Loucy (cell line): ENCODE results near the gene SLC17A9.

ENCODE experiments used
- EZH2phosphoT487 ChIP-seq: fragments of 200-600 bp; IDR thresholded peaks from 2 replicates; pipeline ENCODE4 v1.6.1; 2018; ENCODE audit warnings: antibody characterized with exemption, mild to moderate bottlenecking, moderate library complexity, borderline replicate concordance
- TF ChIP-seq, protein P1 (sequence below): fragments of 200-600 bp; sonication (generic); conservative IDR thresholded peaks from 2 replicates; pipeline ENCODE4 v1.5.1; 2014; ENCODE audit warnings: mild to moderate bottlenecking, antibody characterized with exemption, low read length

- TF ChIP-seq, protein P1, sequence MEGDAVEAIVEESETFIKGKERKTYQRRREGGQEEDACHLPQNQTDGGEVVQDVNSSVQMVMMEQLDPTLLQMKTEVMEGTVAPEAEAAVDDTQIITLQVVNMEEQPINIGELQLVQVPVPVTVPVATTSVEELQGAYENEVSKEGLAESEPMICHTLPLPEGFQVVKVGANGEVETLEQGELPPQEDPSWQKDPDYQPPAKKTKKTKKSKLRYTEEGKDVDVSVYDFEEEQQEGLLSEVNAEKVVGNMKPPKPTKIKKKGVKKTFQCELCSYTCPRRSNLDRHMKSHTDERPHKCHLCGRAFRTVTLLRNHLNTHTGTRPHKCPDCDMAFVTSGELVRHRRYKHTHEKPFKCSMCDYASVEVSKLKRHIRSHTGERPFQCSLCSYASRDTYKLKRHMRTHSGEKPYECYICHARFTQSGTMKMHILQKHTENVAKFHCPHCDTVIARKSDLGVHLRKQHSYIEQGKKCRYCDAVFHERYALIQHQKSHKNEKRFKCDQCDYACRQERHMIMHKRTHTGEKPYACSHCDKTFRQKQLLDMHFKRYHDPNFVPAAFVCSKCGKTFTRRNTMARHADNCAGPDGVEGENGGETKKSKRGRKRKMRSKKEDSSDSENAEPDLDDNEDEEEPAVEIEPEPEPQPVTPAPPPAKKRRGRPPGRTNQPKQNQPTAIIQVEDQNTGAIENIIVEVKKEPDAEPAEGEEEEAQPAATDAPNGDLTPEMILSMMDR: no peak
- no peak for TF ChIP-seq EZH2phosphoT487
Measured at GRCh38 chr20:63017826-63018411, 65.4 kb downstream of the SLC17A9 start.
